22Rv1 (cell line): ENCODE measurements around the gene EVA1C.
"Not testable (repeated sequence)": the region's sequence is repeated elsewhere in the genome, so short reads cannot be mapped to it uniquely, and the experiment has no call there.

ENCODE experiments used
- H3K27ac ChIP-seq: fragments of 450-650 bp; 2 replicates; pipeline ENCODE4 v1.5.1; 2017
- ZFX ChIP-seq: fragments of 450-650 bp; IDR thresholded peaks from 2 replicates; pipeline ENCODE4 v1.6.1; 2017; ENCODE audit warnings: antibody characterized with exemption, borderline replicate concordance
- TF ChIP-seq, protein P1 (sequence below): fragments of 450-650 bp; IDR thresholded peaks from 2 replicates; pipeline ENCODE4 v1.5.1; 2017; ENCODE audit warnings: mild to moderate bottlenecking

Gene EVA1C

DNA sequence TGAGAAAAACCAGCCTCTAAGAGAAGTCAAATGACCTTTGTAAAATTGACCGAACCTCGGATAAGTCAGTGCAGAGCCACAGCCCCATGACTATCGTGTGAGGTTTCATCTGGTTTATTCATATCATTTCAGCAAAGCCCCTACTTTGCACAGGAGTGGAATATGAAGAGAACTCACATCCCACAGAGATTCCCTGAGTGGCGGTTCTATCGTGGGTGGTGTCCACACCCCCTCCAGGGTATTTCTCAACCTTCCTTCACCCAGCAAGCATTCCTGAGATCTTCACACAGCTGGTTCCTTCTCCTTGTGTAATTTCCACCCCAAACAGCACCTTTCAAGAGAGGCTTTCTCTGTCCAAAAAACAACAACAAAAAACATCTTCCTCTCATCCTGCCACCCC, 47.5 kb downstream of the EVA1C start:
- TF ChIP-seq ZFX: no peak
- TF ChIP-seq, protein P1, sequence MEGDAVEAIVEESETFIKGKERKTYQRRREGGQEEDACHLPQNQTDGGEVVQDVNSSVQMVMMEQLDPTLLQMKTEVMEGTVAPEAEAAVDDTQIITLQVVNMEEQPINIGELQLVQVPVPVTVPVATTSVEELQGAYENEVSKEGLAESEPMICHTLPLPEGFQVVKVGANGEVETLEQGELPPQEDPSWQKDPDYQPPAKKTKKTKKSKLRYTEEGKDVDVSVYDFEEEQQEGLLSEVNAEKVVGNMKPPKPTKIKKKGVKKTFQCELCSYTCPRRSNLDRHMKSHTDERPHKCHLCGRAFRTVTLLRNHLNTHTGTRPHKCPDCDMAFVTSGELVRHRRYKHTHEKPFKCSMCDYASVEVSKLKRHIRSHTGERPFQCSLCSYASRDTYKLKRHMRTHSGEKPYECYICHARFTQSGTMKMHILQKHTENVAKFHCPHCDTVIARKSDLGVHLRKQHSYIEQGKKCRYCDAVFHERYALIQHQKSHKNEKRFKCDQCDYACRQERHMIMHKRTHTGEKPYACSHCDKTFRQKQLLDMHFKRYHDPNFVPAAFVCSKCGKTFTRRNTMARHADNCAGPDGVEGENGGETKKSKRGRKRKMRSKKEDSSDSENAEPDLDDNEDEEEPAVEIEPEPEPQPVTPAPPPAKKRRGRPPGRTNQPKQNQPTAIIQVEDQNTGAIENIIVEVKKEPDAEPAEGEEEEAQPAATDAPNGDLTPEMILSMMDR: no peak
- H3K27ac ChIP-seq: no peak overlapping the region

DNA sequence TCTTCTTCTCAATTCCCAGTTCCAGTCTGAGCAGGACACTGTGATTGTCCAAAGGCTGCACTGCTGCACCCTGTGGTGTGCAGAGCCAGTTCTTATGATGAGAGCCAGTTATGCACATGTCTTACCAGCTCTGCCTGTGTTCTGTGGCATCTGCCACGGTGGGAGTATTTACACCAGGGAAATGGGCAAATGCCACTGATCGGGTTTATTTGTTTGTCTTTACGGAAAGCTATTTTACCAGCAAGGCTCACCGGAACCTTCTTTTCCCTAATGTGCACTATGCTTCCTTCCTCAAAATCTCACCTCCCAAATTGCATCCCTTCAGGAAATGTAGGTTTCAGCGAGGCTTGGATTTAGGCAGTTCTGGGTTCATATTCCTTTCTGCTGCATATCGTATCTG, 49.0 kb downstream of the EVA1C start:
- no peak overlapping the region for H3K27ac ChIP-seq
- TF ChIP-seq ZFX: no peak
- TF ChIP-seq, protein P1: no peak

DNA sequence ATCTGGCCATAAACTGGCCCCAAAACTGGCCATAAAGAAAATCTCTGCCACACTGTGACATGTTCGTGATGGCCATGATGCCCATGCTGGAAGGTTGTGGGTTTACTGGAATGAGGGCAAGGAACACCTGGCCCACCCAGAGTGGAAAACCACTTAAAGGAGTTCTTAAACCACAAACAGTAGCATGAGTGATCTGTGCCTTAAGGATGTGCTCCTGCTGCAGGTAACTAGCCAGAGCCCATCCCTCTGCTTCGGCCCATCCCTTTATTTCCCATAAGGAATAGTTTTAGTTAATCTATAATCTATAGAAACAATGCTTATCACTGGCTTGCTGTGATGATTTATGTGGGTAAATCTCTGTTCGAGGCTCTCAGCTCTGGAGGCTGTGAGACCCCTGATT, 50.1 kb downstream of the EVA1C start:
- H3K27ac ChIP-seq: not testable (repeated sequence)

DNA sequence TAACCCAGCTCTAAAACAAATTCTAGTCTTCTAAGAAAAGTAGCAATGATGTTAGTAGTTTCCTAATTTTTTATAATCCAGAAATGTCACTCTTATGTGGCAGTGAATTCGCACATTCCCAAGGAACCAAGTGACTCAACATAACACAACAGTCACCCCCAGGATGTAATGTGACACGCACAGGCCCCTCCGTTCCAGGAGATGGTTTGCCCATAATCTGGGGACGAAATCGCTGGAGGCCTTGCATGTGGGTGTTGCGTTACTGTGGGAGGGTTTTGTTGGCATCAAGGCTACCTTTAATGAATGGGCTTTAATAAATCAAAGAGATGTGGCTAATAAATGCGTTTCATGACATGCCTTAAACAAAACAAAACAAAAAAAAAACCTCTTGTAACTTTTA, 50.9 kb downstream of the EVA1C start:
- TF ChIP-seq, protein P1: no peak
- no peak for TF ChIP-seq ZFX
- H3K27ac ChIP-seq: no peak overlapping the region

DNA sequence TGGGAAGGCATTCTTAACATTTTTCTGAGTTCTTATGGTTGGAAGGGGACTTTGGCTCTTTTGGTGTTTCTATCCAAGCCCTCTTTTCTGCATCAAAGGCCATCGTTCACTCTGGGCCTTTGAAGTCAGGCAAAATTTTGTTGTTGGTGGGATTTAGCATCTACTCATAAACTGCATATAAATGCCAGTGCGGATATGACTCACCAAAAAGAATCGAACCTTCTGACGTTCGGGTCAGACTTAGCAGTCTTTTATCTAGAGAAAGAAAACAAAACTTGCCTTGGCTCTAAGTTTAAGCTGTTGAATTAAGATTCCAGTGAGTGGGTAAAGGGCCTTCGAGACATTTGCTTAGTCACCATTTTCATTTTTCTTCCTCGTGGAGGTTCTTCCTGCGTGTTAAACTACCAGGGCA, 51.4 kb downstream of the EVA1C start:
- H3K27ac ChIP-seq: no peak overlapping the region
- no peak for TF ChIP-seq ZFX
- TF ChIP-seq, protein P1: no peak

DNA sequence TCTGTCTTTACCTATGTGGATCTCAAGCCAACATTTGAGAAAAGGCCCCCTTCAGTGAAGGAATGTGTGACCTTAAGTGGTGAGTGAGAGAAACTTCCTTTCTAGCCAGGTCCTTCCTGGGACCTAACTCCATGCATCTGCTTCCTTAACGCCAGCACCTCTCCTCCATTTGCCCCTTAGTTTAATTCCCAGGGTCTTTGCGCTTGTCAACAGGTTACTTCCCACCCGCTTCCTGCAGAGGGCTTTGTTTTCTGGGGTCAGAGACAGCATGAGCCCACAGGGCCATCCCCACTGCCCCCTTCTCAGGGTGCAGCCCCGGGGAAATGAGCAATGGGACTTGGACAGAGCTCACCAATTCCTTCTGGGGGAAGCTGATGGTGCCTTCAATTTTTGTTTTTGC, 54.8 kb downstream of the EVA1C start:
- no peak overlapping the region for H3K27ac ChIP-seq
- TF ChIP-seq, protein P1: no peak
- TF ChIP-seq ZFX: no peak

DNA sequence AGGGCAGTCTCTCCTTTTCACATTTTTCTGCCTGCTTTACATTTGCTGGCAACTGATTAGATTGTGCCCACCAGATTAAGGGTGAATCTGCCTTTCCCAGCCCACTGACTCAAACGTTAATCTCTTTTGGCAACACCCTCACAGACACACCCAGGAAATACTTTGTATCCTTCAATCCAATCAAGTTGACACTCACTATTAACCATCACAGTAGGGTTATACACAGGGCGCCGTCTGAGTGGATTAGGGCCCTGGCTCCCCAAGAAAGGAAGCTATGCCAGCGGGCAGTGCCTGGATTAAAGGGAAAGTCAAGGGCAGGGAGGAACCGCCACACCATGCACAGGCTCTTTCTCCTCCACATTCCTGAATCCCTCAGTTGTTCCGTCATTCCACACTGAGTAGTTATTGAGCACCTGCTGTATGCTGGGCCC, 56.2 kb downstream of the EVA1C start:
- no peak for TF ChIP-seq ZFX
- TF ChIP-seq, protein P1: no peak

DNA sequence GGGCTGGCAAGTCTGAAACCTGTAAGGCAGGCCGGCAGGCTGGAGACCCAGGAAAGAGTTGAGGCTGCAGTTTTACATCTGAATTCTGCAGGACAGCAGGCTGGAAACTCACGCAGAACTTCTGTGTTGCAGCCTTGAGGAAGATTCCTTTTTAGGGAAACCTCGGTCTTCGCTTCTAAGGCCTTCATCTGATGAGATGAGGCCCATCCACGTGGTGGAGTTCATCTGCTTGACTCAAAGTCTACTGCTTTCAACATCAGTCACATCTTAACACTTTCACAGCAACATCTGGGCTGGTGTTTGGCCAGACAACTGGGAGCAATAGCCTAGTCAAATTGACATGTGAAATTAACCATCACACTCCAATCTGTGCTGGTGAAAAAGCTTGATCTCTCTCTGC, 57.1 kb downstream of the EVA1C start:
- no peak overlapping the region for H3K27ac ChIP-seq
- TF ChIP-seq, protein P1: no peak
- TF ChIP-seq ZFX: no peak

More for the DNA sequence above, 56.2 kb downstream of the EVA1C start:
- no peak overlapping the region for H3K27ac ChIP-seq
